Measurements from ENCODE around the gene RAB26. TPM values are rescaled to one million over a fixed set of nuclear protein-coding genes. Genes with fewer than 3 reads are reported as not detected.
"Not testable (repeated sequence)": the region's sequence is repeated elsewhere in the genome, so short reads cannot be mapped to it uniquely, and the experiment has no call there.

RAB26 gene
- total RNA-seq, 1 donor from 2014 or later: 0.98 TPM

DNA sequence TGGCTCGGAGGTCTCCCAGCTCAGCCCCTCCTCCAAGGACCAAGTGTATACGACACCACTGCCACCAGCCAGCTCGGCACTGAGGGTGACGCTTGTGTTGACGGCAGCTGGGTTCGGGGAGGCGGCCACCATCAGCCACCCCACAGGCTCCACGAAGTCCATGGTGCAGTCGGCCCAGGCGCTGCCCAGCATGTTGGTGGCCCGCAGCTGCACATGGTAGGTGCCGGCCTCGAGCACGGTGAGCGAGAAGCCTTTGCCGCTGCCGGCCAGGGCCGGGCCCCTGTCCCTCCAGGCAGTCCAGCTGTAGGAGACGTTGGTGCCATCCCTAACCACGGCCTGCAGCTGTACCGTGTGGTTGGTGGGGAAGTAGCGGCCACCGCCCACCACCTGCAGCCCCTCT is 38.6 kb upstream of the RAB26 start:
- H3K4me3 Mint-ChIP-seq; H3K27ac Mint-ChIP-seq (ENCODE audit: unreplicated experiment); H3K4me1 Mint-ChIP-seq; H3K27me3 Mint-ChIP-seq (ENCODE audit: low read depth); DNase-seq (ENCODE audit: low read depth, low spot score); H3K36me3 Mint-ChIP-seq (ENCODE audit: low read depth); H3K9me3 Mint-ChIP-seq: not testable (repeated sequence)

GRCh38 chr16:2110332-2111008 is 38.0 kb upstream of the RAB26 start:
- H3K36me3 Mint-ChIP-seq (ENCODE audit: low read depth); H3K27me3 Mint-ChIP-seq (ENCODE audit: low read depth): not testable (repeated sequence)

DNA sequence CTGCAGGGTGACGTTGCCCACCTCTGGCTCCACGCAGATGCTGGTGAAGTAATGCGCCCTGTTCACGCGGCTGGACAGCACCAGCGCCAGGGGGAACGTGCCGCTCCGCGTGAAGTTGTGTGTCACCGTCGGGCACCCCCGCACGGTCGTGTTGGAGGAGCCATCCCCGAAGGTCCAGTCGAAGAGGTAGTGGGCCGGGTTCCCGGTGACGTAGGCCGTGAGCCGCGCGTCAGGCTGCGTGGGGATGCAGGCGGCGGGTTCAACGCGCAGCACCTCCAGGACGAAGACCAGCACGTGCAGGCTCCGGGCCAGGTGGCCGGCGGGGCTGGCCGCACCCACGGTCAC is 37.4 kb upstream of the RAB26 start:
- not testable (repeated sequence) for H3K36me3 Mint-ChIP-seq (ENCODE audit: low read depth); H3K9me3 Mint-ChIP-seq; H3K4me3 Mint-ChIP-seq; H3K4me1 Mint-ChIP-seq; DNase-seq (ENCODE audit: low read depth, low spot score); H3K27me3 Mint-ChIP-seq (ENCODE audit: low read depth); H3K27ac Mint-ChIP-seq (ENCODE audit: unreplicated experiment)

More at GRCh38 chr16:2110332-2111008, 38.0 kb upstream of the RAB26 start:
- not testable (repeated sequence) for DNase-seq (ENCODE audit: low read depth, low spot score); H3K4me3 Mint-ChIP-seq; H3K9me3 Mint-ChIP-seq; H3K4me1 Mint-ChIP-seq; H3K27ac Mint-ChIP-seq (ENCODE audit: unreplicated experiment)

DNA sequence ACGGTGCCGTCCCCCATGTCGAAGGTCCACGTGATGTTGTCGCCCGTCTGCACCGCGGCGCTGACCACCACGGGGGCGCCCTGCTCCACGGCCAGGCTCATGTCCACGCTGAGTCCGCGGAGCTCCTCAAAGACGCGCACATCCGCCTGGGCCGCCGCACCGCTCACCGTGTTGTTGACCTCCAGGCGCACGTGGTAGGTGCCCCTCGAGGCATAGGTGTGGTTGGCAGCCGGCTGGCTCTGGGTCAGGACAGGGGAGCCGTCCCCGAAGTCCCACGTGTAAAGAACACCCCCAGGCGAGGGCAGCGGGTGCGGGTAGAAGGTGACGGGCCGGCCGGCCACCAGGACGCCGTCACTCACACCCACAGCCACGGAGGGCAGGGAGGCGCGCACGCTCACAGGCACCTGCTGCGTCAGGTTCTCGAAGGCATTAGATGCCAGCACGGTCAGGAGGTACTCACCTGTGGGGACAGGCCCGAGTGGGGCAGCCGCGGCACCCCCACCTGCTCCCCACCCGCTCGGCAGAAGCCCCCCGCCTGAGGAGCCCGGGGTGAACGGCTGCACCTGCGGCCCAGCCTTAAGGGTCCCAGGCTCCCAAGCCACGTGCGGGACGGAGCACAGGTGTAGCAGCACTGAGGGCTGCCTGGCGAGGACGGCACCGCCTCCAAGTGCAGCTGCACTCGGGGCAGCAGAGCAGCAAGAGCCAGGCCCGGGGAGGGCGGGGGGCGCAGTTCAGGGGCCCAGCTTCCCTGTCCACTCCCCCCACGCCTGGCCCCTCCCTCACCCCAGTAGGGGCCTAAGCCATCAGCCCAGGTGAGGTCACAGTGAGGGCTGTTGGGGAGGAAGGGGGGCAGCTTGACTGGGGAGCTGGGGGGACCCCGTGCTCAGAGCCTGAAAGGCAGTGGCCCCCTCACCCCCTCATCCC is 36.8 kb upstream of the RAB26 start:
- not testable (repeated sequence) for H3K4me1 Mint-ChIP-seq; H3K36me3 Mint-ChIP-seq (ENCODE audit: low read depth); H3K9me3 Mint-ChIP-seq; H3K27ac Mint-ChIP-seq (ENCODE audit: unreplicated experiment); H3K27me3 Mint-ChIP-seq (ENCODE audit: low read depth); H3K4me3 Mint-ChIP-seq; DNase-seq (ENCODE audit: low read depth, low spot score)

DNA sequence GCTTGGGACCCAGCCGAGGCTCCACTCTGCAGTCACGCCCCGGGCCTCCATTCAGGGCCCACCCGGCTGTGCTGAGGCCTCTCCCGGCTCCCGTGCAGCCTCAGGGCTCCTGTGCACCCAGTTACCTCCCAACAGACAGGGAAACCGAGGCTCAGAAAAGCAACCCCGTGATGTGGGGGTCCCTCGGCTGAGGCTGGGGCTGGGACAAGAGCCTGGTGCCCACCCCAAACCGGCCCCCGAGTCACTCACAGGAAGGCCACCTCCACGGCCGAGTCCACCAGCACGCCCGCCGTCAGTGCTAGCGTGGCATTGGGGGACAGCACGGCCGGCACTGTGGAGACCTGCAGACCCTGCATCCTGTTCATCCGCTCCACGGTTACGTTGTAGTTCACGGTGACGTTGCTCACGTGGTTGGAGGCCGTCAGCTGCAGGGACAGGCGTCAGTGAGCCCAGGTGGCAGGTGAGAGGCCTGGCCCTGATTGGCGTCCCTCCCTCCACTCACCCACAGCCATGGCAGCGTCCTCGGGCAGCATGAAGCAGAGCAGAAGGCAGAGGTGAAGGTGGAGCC is 35.8 kb upstream of the RAB26 start:
- not testable (repeated sequence) for H3K9me3 Mint-ChIP-seq; H3K36me3 Mint-ChIP-seq (ENCODE audit: low read depth); DNase-seq (ENCODE audit: low read depth, low spot score); H3K27ac Mint-ChIP-seq (ENCODE audit: unreplicated experiment); H3K27me3 Mint-ChIP-seq (ENCODE audit: low read depth); H3K4me3 Mint-ChIP-seq; H3K4me1 Mint-ChIP-seq

- H3K4me1 Mint-ChIP-seq; H3K36me3 Mint-ChIP-seq (ENCODE audit: low read depth); DNase-seq (ENCODE audit: low read depth, low spot score); H3K4me3 Mint-ChIP-seq; H3K27ac Mint-ChIP-seq (ENCODE audit: unreplicated experiment); H3K9me3 Mint-ChIP-seq; H3K27me3 Mint-ChIP-seq (ENCODE audit: low read depth): not testable (repeated sequence)
These were observed 34.2 kb upstream of the RAB26 start for GRCh38 chr16:2114225-2114624.

DNA sequence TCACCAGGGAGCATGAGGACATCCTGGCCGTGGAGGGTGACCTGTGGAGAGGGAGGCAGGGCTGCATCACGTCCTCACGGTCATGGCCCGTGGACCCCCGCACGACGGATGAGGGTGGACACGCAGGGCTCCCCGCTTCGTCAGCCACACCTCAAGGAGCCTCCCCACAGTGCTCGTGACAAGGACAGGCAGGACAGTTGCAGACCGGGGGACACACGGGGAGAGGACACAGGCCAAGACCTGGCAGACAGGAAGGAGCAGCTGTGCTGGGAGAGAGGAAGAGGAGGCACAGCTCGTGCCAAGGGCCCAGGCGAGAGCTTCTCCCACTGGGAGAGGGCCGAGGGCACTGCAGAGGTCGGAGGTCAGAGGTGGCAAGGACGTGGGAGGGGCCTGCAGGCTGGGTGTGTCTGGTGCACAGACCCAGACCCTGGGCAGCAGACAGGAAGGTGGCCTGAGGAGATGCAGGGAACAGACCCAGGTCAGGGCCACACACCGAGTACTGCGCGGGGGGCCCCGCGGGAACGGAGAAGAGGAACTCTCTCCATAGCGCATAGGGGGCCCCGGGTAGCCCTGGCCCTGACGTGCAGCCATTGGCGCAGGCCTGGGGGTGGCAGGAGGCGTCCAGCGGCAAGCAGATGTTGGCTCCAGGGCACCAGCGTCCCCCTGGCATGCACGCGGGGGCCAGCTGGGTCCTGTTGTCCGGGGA is 33.4 kb upstream of the RAB26 start:
- H3K9me3 Mint-ChIP-seq; DNase-seq (ENCODE audit: low read depth, low spot score); H3K4me1 Mint-ChIP-seq; H3K27me3 Mint-ChIP-seq (ENCODE audit: low read depth); H3K27ac Mint-ChIP-seq (ENCODE audit: unreplicated experiment); H3K4me3 Mint-ChIP-seq; H3K36me3 Mint-ChIP-seq (ENCODE audit: low read depth): not testable (repeated sequence)

DNA sequence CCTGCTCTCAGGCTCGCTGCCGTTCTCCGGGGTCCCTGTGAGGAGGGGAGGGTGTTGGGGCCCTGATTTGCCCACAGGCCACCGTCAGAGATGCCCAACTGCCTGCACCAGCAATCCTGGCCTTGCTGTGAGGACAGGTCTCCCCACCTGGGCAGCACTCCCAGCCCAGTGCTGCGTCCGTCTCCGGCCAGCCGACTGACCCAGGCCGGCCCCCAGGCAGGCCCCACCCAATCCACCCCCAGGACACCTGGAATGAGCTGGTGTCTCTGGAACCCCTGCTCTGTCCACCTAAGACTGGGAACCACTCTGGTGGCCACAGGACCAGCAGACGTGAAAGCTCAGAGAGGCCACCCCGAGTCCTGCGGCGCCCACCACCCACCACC is 32.8 kb upstream of the RAB26 start:
- DNase-seq (ENCODE audit: low read depth, low spot score): no peak
- Mint-ChIP-seq H3K4me3 (no peak overlapping the region), H3K27me3 (ENCODE audit: low read depth) (no peaks in the 10 kb centered on the region), H3K4me1 (no peaks in the 10 kb centered on the region), H3K27ac (ENCODE audit: unreplicated experiment) (no peak overlapping the region), H3K9me3 (no peaks in the 10 kb centered on the region), H3K36me3 (ENCODE audit: low read depth) (no peaks in the 10 kb centered on the region)
- TF ChIP-seq, protein P1, sequence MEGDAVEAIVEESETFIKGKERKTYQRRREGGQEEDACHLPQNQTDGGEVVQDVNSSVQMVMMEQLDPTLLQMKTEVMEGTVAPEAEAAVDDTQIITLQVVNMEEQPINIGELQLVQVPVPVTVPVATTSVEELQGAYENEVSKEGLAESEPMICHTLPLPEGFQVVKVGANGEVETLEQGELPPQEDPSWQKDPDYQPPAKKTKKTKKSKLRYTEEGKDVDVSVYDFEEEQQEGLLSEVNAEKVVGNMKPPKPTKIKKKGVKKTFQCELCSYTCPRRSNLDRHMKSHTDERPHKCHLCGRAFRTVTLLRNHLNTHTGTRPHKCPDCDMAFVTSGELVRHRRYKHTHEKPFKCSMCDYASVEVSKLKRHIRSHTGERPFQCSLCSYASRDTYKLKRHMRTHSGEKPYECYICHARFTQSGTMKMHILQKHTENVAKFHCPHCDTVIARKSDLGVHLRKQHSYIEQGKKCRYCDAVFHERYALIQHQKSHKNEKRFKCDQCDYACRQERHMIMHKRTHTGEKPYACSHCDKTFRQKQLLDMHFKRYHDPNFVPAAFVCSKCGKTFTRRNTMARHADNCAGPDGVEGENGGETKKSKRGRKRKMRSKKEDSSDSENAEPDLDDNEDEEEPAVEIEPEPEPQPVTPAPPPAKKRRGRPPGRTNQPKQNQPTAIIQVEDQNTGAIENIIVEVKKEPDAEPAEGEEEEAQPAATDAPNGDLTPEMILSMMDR (conservative IDR thresholded peaks at IDR 0.05): no peak

DNA sequence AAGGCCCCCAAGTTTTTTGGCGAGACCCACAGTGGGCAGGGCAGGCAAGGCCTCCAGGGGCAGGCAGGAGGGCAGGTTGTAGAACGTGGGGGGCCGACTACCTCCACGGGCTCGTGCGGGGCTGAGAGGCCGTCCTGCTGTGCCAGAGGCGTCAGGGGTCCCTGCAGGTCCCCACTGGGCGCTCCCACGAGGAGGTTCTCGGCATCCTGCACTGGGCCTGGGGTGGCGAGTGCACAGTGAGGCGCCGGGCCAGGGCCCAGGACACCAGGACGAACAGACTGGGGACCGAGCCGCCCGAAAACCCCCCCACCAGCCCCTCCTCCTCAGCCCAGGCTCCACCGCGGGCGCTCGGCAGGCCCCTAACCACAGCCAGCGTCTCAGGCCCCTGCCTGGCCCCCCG is 32.0 kb upstream of the RAB26 start:
- not testable (repeated sequence) for H3K4me1 Mint-ChIP-seq; H3K27me3 Mint-ChIP-seq (ENCODE audit: low read depth); H3K36me3 Mint-ChIP-seq (ENCODE audit: low read depth); DNase-seq (ENCODE audit: low read depth, low spot score); H3K27ac Mint-ChIP-seq (ENCODE audit: unreplicated experiment); H3K4me3 Mint-ChIP-seq; H3K9me3 Mint-ChIP-seq

- not testable (repeated sequence) for H3K4me3 Mint-ChIP-seq; DNase-seq (ENCODE audit: low read depth, low spot score); H3K4me1 Mint-ChIP-seq; H3K27ac Mint-ChIP-seq (ENCODE audit: unreplicated experiment); H3K9me3 Mint-ChIP-seq; H3K27me3 Mint-ChIP-seq (ENCODE audit: low read depth); H3K36me3 Mint-ChIP-seq (ENCODE audit: low read depth)
These were observed 31.1 kb upstream of the RAB26 start for GRCh38 chr16:2117341-2117740.

DNA sequence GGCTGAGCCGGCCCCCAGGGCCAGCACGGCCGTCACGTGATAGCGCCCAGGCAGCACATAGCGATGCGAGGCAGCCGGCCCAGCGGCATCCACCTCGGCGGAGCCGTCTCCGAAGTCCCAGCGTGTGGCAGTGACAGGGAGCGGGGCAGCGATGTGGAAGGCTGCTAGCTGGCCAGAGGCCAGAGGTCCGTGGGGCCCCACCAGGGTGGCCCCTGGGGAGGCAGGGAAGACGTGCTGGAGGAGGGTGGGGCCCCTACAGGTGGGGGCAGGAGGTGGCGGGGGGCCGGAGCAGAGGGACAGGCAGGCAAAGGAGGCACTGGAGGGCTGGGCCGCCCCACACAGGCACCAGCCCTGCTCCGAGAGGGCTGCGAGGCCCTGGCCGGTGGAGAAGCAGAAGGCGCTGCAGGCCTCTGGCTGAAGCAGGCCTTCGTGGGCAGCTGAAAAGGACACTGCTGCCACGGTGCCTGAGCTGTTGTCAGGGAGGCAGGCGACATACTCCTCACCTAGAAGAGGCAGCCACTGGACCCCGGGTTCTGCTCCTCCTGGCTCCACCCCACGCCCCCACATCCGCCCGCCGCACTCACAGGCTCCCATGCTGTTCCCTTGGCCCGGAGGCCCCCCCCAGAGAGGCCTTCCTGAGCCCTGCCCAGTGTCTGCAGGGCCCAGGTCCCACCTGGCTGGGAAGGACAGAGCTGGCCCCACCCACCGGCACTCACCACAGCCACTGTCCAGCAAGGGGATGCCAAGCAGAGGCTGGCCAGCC is 30.3 kb upstream of the RAB26 start:
- not testable (repeated sequence) for H3K36me3 Mint-ChIP-seq (ENCODE audit: low read depth); DNase-seq (ENCODE audit: low read depth, low spot score); H3K4me1 Mint-ChIP-seq; H3K4me3 Mint-ChIP-seq; H3K27ac Mint-ChIP-seq (ENCODE audit: unreplicated experiment); H3K27me3 Mint-ChIP-seq (ENCODE audit: low read depth); H3K9me3 Mint-ChIP-seq
